ENCODE data around the gene ABCA4.
A peak's percentile ranks its signal among the peaks of the same experiment; 100 is the strongest.

ABCA4 gene

DNA sequence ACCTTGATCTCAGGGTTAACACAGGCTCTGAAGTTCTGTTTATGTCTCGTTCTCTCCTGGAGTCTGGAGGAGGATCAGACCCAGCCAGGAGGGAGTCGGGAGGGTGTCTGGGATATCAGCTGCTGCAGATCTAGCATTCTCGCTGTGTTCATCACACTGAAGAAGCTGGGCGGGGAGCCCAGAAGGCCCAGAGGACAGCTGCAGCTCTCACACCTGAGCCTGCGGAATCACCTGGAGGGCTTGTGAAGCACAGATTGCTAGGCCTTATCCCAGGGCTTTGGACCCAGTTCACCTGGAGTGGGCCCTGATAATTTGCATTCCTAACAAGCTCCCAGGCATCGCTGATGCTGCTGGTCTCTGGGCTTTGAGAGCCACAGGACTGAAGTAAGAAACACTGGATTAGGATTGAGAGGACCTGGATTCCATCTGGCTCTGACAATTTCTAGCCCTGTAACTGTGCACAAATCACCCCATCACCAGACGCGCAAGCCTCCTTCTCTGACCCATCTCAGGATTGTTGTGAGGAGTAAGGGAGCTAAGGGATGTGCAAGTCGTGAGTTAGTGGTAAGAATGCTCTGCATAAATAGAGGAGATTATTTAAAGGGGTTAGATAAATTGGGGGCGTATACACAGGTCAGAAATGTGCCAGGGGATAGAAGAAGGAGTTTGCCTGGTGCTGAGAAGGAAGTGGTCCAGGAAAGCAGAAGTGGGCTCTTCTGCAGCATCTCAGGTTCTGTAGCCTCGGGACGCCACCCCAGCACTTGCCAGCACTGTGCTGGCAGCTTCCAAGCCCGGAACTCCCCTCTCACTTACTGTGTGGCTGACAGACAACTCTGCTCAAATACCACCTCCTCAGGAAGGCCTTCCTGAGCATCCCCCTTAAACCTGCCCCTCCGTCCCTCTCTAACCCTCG is 19.1 kb downstream of the ABCA4 start:
- TF ChIP-seq, protein P1, sequence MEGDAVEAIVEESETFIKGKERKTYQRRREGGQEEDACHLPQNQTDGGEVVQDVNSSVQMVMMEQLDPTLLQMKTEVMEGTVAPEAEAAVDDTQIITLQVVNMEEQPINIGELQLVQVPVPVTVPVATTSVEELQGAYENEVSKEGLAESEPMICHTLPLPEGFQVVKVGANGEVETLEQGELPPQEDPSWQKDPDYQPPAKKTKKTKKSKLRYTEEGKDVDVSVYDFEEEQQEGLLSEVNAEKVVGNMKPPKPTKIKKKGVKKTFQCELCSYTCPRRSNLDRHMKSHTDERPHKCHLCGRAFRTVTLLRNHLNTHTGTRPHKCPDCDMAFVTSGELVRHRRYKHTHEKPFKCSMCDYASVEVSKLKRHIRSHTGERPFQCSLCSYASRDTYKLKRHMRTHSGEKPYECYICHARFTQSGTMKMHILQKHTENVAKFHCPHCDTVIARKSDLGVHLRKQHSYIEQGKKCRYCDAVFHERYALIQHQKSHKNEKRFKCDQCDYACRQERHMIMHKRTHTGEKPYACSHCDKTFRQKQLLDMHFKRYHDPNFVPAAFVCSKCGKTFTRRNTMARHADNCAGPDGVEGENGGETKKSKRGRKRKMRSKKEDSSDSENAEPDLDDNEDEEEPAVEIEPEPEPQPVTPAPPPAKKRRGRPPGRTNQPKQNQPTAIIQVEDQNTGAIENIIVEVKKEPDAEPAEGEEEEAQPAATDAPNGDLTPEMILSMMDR (IDR thresholded peaks at IDR 0.05; ENCODE audit: unreplicated experiment in 3 of 3), result no peak
- Mint-ChIP-seq H3K9me3 (no peaks in the 10 kb centered on the region), H3K36me3 (ENCODE audit: low read depth) (no peaks in the 10 kb centered on the region)

DNA sequence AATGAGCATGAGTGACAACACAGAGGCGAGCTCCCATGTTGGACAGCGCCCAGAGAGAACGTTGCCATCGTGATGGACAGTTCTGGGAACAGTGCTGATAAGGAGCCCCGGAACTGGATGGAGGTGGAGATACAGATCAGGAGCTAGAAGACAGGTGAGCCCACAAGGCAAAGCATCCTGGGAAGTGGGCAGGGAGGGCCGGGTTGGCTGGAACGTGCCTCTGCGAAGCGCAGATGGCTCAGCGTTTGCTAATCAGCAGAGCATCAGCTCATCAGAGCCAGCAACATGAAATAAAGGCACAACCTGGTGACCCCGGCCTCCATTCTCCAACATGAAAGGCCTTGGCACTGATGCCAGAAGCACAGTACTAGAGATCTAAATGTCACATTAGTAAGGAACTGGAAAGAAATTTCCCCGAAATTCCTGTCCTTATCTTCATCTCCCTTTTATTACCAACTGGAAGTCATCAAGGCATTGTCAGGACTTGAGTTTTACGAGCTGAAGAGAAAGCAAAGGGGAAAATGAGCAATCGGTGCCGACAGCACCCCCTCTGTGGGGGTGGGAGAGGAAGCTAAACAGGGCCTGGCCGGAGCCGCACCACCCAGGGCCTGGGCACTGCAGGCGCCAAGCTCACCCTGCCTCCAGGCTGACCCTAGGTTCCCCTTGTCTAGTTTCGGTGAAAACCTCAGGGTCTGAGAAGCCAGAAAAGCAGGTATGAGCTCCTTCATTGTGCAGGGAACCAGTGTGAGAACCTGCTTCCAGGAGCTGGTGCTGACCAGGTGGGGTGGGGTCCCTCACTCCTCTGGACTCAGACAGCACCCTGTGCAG is 19.9 kb downstream of the ABCA4 start:
- no peaks in the 10 kb centered on the region for H3K36me3 Mint-ChIP-seq (ENCODE audit: low read depth)

More for the DNA sequence above, 19.1 kb downstream of the ABCA4 start:
- Mint-ChIP-seq H3K4me1 (peaks cover 65% of the 10 kb centered on the region), H3K27me3 (ENCODE audit: low read depth) (peaks cover 5% of the 10 kb centered on the region), H3K27ac (peak overlapping the region; percentile 65 to 86 (median 70)), H3K4me3 (no peak overlapping the region)

DNA sequence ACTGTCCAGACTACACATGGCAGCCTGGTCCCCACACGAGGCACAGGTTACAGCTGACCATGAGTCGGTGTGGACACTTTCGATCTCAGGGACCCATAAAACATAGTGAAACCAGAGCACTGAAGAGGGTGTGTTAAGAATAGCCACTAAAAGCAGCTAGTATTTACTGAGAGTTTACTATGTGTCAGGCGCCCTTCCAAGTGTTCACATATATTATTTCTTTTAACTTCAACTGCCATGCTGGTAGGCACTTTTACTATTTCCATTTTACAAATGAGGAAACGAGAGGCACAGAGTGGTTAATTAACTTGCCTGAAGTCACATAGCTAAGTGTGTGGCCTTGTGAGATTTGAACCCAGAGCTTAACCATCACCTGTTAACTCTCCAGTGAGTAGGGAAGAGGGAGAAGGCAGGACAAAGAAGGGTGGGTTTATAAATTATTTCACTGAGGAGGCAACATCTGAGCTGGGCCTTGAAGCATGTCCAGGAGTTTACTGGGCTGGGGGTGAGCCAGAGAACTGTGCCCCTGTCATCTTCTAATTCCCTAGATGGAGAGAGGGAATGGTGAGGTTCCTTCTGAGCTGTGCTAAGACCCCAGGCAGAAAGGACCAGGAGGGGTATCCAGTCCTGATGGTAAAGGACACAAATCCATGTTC is 20.7 kb downstream of the ABCA4 start:
- Mint-ChIP-seq H3K9me3 (no peaks in the 10 kb centered on the region), H3K4me1 (peaks cover 75% of the 10 kb centered on the region), H3K36me3 (ENCODE audit: low read depth) (no peaks in the 10 kb centered on the region), H3K4me3 (no peak overlapping the region), H3K27ac (peak overlapping the region; percentile 65 to 86 (median 70)), H3K27me3 (ENCODE audit: low read depth) (no peaks in the 10 kb centered on the region)
- TF ChIP-seq, protein P1 (IDR thresholded peaks at IDR 0.05; ENCODE audit: unreplicated experiment in 3 of 3), result no peak

More for the DNA sequence above, 19.9 kb downstream of the ABCA4 start:
- TF ChIP-seq, protein P1 (IDR thresholded peaks at IDR 0.05; ENCODE audit: unreplicated experiment in 3 of 3), result no peak
- peaks cover 5% of the 10 kb centered on the region for H3K27me3 Mint-ChIP-seq (ENCODE audit: low read depth)
- H3K27ac Mint-ChIP-seq, result peak overlapping the region; percentile 65 to 86 (median 70)
- H3K4me1 Mint-ChIP-seq, result peaks cover 69% of the 10 kb centered on the region
- H3K4me3 Mint-ChIP-seq, result no peak overlapping the region
- H3K9me3 Mint-ChIP-seq, result no peaks in the 10 kb centered on the region

DNA sequence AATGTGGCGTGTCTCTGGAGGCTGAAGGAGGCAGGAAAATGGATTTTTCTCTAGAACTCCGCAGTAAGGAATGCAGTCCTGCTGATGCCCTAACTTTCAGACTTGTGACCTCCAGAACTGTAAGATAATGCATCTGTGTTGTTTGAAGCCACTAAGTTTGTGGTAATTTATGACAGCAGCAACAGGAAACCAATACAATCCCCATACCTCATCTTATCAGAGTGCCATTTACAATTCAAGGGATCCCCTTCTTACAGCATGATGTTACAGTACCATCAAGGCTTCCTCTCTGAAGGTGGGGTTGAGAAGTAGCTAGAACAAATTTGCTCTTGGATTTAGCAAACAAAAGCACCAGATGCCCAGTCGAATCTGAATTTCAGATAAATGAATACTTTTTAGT is 21.6 kb downstream of the ABCA4 start:
- peak overlapping the region; percentile 94 to 98 (median 97) for H3K27ac Mint-ChIP-seq
- H3K36me3 Mint-ChIP-seq (ENCODE audit: low read depth), result no peaks in the 10 kb centered on the region
- no peaks in the 10 kb centered on the region for H3K9me3 Mint-ChIP-seq
- no peak overlapping the region for H3K4me3 Mint-ChIP-seq
- TF ChIP-seq, protein P1 (IDR thresholded peaks at IDR 0.05; ENCODE audit: unreplicated experiment in 3 of 3), result no peak
- H3K4me1 Mint-ChIP-seq, result peaks cover 77% of the 10 kb centered on the region
- no peaks in the 10 kb centered on the region for H3K27me3 Mint-ChIP-seq (ENCODE audit: low read depth)

DNA sequence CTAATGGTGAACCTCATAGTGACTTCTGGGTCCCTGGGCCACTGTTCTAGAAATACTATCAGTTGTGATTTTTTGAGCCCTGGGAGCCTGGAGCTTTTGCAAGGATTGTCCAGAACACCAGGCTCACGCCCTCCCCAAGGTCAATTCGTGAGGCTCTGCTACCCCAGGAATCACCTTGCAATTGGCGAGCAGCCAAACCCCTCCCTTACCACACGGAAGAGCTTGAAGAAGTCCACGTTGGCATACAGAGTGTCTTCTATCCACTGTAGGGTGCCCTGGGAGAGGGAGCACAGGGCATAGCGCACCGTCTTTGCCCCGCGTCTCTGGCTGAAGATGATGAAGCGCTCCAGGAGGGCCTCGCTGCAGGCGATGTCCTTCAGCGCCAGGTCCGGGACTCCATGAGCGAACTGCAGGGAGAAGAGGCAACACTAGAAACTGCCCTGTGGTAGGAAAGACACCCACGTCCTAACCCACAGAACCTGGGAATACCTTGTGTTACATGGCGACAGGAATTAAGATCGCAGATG is 22.3 kb downstream of the ABCA4 start:
- Mint-ChIP-seq H3K27ac (peak overlapping the region; percentile 94 to 98 (median 97)), H3K4me3 (no peak overlapping the region)

More for the DNA sequence above, 22.3 kb downstream of the ABCA4 start:
- Mint-ChIP-seq H3K36me3 (ENCODE audit: low read depth) (no peaks in the 10 kb centered on the region), H3K27me3 (ENCODE audit: low read depth) (no peaks in the 10 kb centered on the region), H3K9me3 (no peaks in the 10 kb centered on the region), H3K4me1 (peaks cover 84% of the 10 kb centered on the region)
- TF ChIP-seq, protein P1 (IDR thresholded peaks at IDR 0.05; ENCODE audit: unreplicated experiment in 3 of 3), result no peak
